Right lobe of liver (tissue), 6 donors: ENCODE results near the gene NUP85. TPM values are rescaled to one million over a fixed set of nuclear protein-coding genes. Genes with fewer than 3 reads are reported as not detected.

Experiments used
- ATAC-seq, 4 donors: fragments of 200-7000 bp; cut with Tn5 transposase; one replicate each; pipeline ENCODE4 v1.9.1; 2020; ENCODE audit warnings: mild to moderate bottlenecking in 4 of 4, moderate library complexity in 4 of 4
- DNase-seq, 3 donors: peaks; one replicate each; pipeline ENCODE4 v3.0.0-alpha.2; 2020
- H3K27ac ChIP-seq, 3 donors: fragments of 200-600 bp; one replicate each; pipeline ENCODE4 v1.8.0; 2022
- H3K27me3 ChIP-seq, 2 donors: fragments of 200-600 bp; one replicate each; pipeline ENCODE4 v1.8.0; 2022
- H3K36me3 ChIP-seq, 4 donors: fragments of 200-600 bp; sonication (generic) in 1 of 4; one replicate each; pipeline versions ENCODE4 v1.5.1 to v1.8.0; 2017 to 2022; ENCODE audit warnings: control low read depth in 1 of 4
- H3K4me1 ChIP-seq, 4 donors: fragments of 200-600 bp; sonication (generic) in 1 of 4; one replicate each; pipeline versions ENCODE4 v1.5.1 to v1.8.0; 2017 to 2022; ENCODE audit warnings: control low read depth in 1 of 4
- H3K4me3 ChIP-seq, 3 donors: fragments of 200-600 bp; one replicate each; pipeline ENCODE4 v1.8.0; 2022
- H3K9me3 ChIP-seq, 4 donors: fragments of 200-600 bp; sonication (generic) in 1 of 4; one replicate each; pipeline versions ENCODE4 v1.5.1 to v1.8.0; 2017 to 2022; ENCODE audit warnings: control low read depth in 1 of 4
- POLR2A ChIP-seq: fragments of 450-650 bp; IDR thresholded peaks from one replicate; pipeline ENCODE4 v1.6.1; 2017; ENCODE audit warnings: antibody characterized with exemption, mild to moderate bottlenecking
- WGBS: methylation state at CpG from one replicate; pipeline ENCODE4 v1.1.6; 2018; ENCODE audit warnings: low coverage, low lambda C conversion rate; ENCODE audit not compliant: insufficient coverage; ENCODE audit errors: missing lambda C conversion rate; 5-methylcytosine and 5-hydroxymethylcytosine counted together
- intact Hi-C, 2 donors: fragments of 100-400 bp; cut with DNase I; formaldehyde crosslinking; loops; one replicate each; pipeline versions ENCODE4 v1.11.2 to v1.14.1; 2022
- total RNA-seq, 6 experiments: library from RNA; depleted of rRNA in 2 of 6; stranded (reverse); fragments of >200 nt in 2 of 6; fragmentation: NEBNext Ultra II Directional in 3 of 6; extraction: Animal tissue kit (Norgen Biotek cat#: 25700) in 3 of 6; gene quantifications; one replicate each; pipeline versions ENCODE4 v1.1.0 to v1.2.4, GENCODE V29; 2016 to 2023
- TF ChIP-seq, protein P1 (sequence below), 4 donors: fragments of 200-600 bp in 3 of 4; fragments of 450-650 bp in 1 of 4; IDR thresholded peaks; one replicate each; pipeline versions ENCODE4 v1.5.1 to v1.8.0; 2016 to 2022; ENCODE audit warnings: antibody characterized with exemption in 4 of 4, mild to moderate bottlenecking in 2 of 4
- donor health status: DM: no; HTN: yes; CAD: no.
- donor health status: DM: no; HTN: no; CAD: no.
- donor health status: DM: no; HTN: no; CAD: no.
- donor health status: DM: no; HTN: yes; CAD: no.
- donor health status: DM: no; HTN: yes; CAD: no.

NUP85 gene
- total RNA-seq, 6 experiments from 2014 or later = 15.3 to 32.8 (median 25.9) TPM

DNA sequence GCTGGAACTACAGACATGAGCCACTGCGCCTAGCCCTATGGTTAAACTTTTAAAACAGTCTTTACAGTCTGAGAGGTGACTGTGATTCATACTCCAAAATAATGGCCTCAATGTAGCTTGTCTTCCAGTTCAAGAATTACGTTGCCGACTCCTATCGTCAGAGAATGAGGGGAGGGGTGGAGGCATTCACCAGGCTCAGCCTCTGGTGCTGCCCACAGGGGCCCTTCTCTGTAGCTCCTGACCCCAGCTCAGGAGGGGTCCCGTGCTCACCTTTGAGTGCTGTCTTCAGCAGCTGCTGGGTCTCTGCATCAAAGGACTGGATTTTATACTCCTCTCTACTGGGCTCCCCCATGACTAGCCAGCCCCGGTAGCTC is 64.4 kb downstream of the NUP85 start:
- Histone ChIP-seq H3K27me3 (no peaks in the 10 kb centered on the region), H3K4me3 (peak overlapping the region; percentile 81 to 93 (median 86)), H3K4me1 (peaks cover 0 to 15% (median 6%) of the 10 kb centered on the region in 4 donors), H3K27ac (peak overlapping the region; percentile 79 to 88 (median 87)), H3K9me3 (no peaks in the 10 kb centered on the region), H3K36me3 (peaks cover 0 to 15% (median 7%) of the 10 kb centered on the region in 4 donors)
- DNase-seq = no peak
- TF ChIP-seq POLR2A = no peak
- TF ChIP-seq, protein P1, sequence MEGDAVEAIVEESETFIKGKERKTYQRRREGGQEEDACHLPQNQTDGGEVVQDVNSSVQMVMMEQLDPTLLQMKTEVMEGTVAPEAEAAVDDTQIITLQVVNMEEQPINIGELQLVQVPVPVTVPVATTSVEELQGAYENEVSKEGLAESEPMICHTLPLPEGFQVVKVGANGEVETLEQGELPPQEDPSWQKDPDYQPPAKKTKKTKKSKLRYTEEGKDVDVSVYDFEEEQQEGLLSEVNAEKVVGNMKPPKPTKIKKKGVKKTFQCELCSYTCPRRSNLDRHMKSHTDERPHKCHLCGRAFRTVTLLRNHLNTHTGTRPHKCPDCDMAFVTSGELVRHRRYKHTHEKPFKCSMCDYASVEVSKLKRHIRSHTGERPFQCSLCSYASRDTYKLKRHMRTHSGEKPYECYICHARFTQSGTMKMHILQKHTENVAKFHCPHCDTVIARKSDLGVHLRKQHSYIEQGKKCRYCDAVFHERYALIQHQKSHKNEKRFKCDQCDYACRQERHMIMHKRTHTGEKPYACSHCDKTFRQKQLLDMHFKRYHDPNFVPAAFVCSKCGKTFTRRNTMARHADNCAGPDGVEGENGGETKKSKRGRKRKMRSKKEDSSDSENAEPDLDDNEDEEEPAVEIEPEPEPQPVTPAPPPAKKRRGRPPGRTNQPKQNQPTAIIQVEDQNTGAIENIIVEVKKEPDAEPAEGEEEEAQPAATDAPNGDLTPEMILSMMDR (IDR thresholded peaks at IDR 0.05) = no peak
- WGBS = no CpG with 5 or more reads among the region's 6 CpGs
- intact Hi-C loops = loop anchor here in 1 of 2 donors (10.0 kb wide), 1 partner anchor 145 kb away; no protein-coding TSS in a partner anchor
- no peak for ATAC-seq

DNA sequence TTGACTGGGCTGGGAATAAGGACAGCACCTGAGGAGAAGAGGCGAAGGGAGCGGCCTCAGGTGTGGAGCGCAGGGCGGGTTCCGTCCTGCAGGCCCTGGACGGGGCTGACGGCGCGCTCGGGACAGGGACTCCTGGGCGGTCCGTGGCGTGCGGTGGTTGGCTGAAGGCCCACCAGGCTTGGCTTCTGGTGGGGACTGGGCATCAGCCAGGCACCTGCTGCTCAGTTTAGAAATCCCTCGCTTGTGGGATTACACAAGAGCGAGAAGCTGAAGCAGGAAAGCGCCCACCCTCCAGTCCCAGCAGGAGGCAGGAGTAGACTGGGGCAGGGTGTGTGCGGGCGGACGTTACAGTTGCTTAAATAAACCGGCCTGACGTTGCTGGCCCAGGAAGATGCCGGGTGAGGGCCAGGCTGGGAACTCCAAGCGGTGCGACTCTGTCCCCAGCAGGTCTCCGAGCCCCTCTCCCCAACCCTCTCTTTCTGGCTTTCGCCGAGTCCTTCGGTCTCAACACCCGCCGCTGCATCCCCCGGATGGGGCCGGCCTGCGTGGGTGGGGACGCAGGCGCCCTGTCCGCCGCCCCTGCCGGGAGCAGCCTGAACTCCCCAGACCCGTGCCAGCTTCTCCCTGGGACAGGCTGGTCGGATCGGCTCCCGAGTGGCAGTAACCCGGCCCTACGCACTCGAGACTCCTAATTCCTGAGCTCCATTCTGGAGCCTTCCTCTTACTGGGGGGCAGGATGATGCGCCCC is 64.9 kb downstream of the NUP85 start:
- peak overlapping the region; percentile 81 to 93 (median 86) for H3K4me3 ChIP-seq
- no peaks in the 10 kb centered on the region for H3K9me3 ChIP-seq
- H3K4me1 ChIP-seq = peaks cover 0 to 15% (median 6%) of the 10 kb centered on the region in 4 donors
- DNase-seq (peak; percentile 73 to 77 (median 73)), ATAC-seq (peak; percentile 57 to 65 (median 63))
- peaks cover 0 to 15% (median 6%) of the 10 kb centered on the region in 4 donors for H3K36me3 ChIP-seq
- H3K27ac ChIP-seq = peak overlapping the region; percentile 79 to 88 (median 87)
- no peaks in the 10 kb centered on the region for H3K27me3 ChIP-seq
- WGBS = 3% methylated on average over 15 of the region's 47 CpGs
- intact Hi-C loops = loop anchor here in 1 of 2 donors (10.0 kb wide), 1 partner anchor 144 kb away; no protein-coding TSS in a partner anchor
- TF ChIP-seq, protein P1 (IDR thresholded peaks at IDR 0.05) = peak in 3 of 4 donors; percentile 27 to 37 (median 30)
- no peak for TF ChIP-seq POLR2A

DNA sequence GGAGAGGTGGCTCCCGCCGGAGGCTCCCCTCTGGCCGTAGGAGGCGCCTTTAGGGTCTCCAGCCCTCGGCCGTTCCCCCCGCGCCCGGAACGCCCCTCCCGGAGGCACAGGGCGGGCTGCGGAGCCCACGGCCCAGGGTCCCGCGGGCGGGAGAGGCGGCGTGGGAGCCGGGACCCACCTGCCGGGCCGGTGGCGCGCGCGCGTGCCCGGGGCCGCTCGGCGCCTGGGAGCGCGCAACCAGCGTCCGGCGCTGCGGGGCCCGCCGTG is 65.4 kb downstream of the NUP85 start, which contains the start of gene MIF4GD:
Gene MIF4GD, minus strand, starts transcription at position 266 of the 267 bp plus-strand sequence. CDS start 1,036 bp downstream, outside the sequence.
- Histone ChIP-seq H3K27me3 (no peaks in the 10 kb centered on the region), H3K9me3 (no peaks in the 10 kb centered on the region), H3K4me3 (peak within 1 kb of the TSS; percentile 81 to 93 (median 86)), H3K4me1 (peaks cover 0 to 15% (median 6%) of the 10 kb centered on the region in 4 donors), H3K36me3 (peaks cover 0 to 9% (median 4%) of the 10 kb centered on the region in 4 donors), H3K27ac (peak within 1 kb of the TSS; percentile 79 to 88 (median 87))
- WGBS = no CpG with 5 or more reads among the region's 39 CpGs
- intact Hi-C loops = loop anchor here in 1 of 2 donors (10.0 kb wide), 1 partner anchor 144 kb away; no protein-coding TSS in a partner anchor
- DNase-seq = no peak
- no peak for ATAC-seq
- TF ChIP-seq, protein P1 (IDR thresholded peaks at IDR 0.05) = no peak
- peak; percentile 72 for TF ChIP-seq POLR2A

DNA sequence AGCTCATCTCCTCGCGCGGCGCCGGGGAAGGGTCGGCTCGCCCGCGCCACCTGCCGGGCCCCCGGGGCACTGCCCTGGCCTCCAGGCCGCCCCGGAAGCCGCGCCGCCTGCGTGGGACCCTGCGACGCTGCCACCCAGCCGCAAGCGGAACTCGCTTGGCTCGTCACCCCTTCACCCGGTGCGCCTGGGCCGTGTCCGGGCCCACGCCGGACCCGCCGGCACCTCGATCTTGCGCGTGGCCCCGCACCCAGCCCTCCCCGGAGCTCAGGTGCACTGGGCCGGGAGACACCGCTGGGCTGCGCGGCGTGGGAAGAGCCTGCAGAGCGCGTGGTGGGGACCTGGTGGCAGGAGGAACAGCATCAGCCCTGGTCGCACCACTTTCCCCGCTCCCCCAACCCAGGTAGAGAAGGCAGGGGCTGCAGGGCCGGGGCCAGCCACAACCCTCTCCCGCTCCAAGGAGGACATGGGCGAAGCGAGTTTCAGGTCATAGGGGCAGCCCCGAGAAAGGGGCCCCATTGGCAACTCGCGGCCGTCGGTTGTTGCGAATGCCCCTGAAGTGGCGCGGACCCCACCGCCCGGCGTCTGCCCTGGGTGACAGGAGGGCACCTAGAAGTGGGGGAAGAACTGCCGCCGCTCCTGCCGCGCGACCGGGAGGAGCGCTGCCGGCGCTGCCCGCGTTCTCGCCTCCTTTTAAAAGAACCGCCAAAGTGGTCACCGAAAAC is 65.9 kb downstream of the NUP85 start:
- Histone ChIP-seq H3K4me3 (peak overlapping the region; percentile 62 to 93 (median 86)), H3K27ac (peak overlapping the region; percentile 12 to 88 (median 43)), H3K4me1 (peaks cover 0 to 15% (median 6%) of the 10 kb centered on the region in 4 donors), H3K36me3 (peaks cover 0 to 4% (median 2%) of the 10 kb centered on the region in 4 donors), H3K9me3 (no peaks in the 10 kb centered on the region), H3K27me3 (no peaks in the 10 kb centered on the region)
- WGBS = 0% methylated on average over 35 of the region's 74 CpGs
- ATAC-seq (peak; percentile 75 to 91 (median 84)), DNase-seq (peak; percentile 83 to 86 (median 86))
- peak; percentile 6 for TF ChIP-seq POLR2A
- TF ChIP-seq, protein P1 (IDR thresholded peaks at IDR 0.05) = peak; percentile 56 to 97 (median 86)
- intact Hi-C loops = loop anchor here in 1 of 2 donors (10.0 kb wide), 1 partner anchor 143 kb away; no protein-coding TSS in a partner anchor
